Endothelial cell of umbilical vein (primary cell): ENCODE measurements around the gene NAA11.

Experiments
- EZH2 ChIP-seq: IDR thresholded peaks from 2 replicates; pipeline ENCODE4 v1.6.1; 2012; ENCODE audit warnings: borderline replicate concordance, low read depth, mild to moderate bottlenecking, moderate library complexity, low read length, inconsistent platforms; ENCODE audit not compliant: severe bottlenecking
- FOS ChIP-seq: IDR thresholded peaks from 2 replicates; pipeline ENCODE4 v1.6.1; 2011; ENCODE audit warnings: mild to moderate bottlenecking, low read length, moderate library complexity, borderline replicate concordance; ENCODE audit not compliant: insufficient read depth
- GATA2 ChIP-seq: IDR thresholded peaks from 2 replicates; pipeline ENCODE4 v1.7.0; 2011; ENCODE audit warnings: low read depth, mild to moderate bottlenecking, moderate library complexity, mixed read lengths, low read length; ENCODE audit not compliant: insufficient read length, insufficient read depth
- MYC ChIP-seq: IDR thresholded peaks from one replicate; pipeline ENCODE4 v1.6.1; 2011; ENCODE audit warnings: mild to moderate bottlenecking, low read depth, low read length
- POLR2A ChIP-seq: IDR thresholded peaks from 2 replicates; pipeline ENCODE4 v1.6.1; 2012; ENCODE audit warnings: low read depth, mild to moderate bottlenecking, control low read depth, low read length
- POLR2AphosphoS5 ChIP-seq: IDR thresholded peaks from 2 replicates; pipeline ENCODE4 v1.6.1; 2012; ENCODE audit warnings: low read depth, mild to moderate bottlenecking, control low read depth, low read length, moderate library complexity; ENCODE audit not compliant: insufficient read depth
- TF ChIP-seq, protein P1 (sequence below), 2 donors: IDR thresholded peaks; 1 replicate in 1 of 2; 2 replicates in 1 of 2; pipeline ENCODE4 v1.5.1; 2011; ENCODE audit warnings: low read length in 2 of 2, mild to moderate bottlenecking in 2 of 2, moderate library complexity in 2 of 2, control low read depth in 1 of 2, inconsistent platforms in 1 of 2, low read depth in 1 of 2; ENCODE audit not compliant: insufficient read depth in 1 of 2; ENCODE audit errors: extremely low read depth in 1 of 2
- TF ChIP-seq, protein P2 (sequence below): IDR thresholded peaks from 2 replicates; pipeline ENCODE4 v1.6.1; 2011; ENCODE audit not compliant: insufficient read depth, insufficient read length

DNA sequence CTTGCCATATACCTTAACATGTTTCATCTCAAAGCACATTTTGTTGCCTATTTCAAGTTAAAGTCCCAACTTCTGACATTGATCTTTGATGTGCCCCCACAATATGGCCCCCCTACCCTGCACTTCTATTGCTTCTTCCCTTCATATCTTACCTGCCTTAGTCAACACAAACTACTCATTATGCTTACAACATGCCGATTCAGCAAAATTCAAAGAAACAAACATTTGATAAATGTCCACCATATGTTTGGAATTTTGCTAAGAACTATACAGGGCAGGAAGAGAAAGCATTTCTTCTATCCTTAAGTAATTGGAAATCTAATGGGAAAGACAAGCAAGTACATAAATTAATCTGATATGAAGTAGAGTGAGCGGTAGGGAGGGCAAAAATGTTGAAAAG, 25.6 kb downstream of the NAA11 start:
- TF ChIP-seq, protein P1, sequence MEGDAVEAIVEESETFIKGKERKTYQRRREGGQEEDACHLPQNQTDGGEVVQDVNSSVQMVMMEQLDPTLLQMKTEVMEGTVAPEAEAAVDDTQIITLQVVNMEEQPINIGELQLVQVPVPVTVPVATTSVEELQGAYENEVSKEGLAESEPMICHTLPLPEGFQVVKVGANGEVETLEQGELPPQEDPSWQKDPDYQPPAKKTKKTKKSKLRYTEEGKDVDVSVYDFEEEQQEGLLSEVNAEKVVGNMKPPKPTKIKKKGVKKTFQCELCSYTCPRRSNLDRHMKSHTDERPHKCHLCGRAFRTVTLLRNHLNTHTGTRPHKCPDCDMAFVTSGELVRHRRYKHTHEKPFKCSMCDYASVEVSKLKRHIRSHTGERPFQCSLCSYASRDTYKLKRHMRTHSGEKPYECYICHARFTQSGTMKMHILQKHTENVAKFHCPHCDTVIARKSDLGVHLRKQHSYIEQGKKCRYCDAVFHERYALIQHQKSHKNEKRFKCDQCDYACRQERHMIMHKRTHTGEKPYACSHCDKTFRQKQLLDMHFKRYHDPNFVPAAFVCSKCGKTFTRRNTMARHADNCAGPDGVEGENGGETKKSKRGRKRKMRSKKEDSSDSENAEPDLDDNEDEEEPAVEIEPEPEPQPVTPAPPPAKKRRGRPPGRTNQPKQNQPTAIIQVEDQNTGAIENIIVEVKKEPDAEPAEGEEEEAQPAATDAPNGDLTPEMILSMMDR (IDR thresholded peaks at IDR 0.05; ENCODE audit: extremely low read depth in 1 of 2, insufficient read depth in 1 of 2, low read depth in 1 of 2, low read length in 2 of 2), result no peak
- TF ChIP-seq MYC, result no peak
- TF ChIP-seq POLR2AphosphoS5, result no peak
- TF ChIP-seq POLR2A, result no peak
- TF ChIP-seq EZH2, result no peak
- TF ChIP-seq, protein P2, sequence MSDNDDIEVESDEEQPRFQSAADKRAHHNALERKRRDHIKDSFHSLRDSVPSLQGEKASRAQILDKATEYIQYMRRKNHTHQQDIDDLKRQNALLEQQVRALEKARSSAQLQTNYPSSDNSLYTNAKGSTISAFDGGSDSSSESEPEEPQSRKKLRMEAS, result no peak
- no peak for TF ChIP-seq GATA2
- TF ChIP-seq FOS, result no peak
